ENCODE data around the gene ABHD5. TPM values are rescaled to one million over a fixed set of nuclear protein-coding genes. Genes with fewer than 3 reads are reported as not detected.

ABHD5 gene
- total and polyA plus RNA-seq, 2 of the 8 experiments (the other 6 are each of a cell fraction or from before 2014, with no cell fraction given) = 10.5 to 16.4 TPM

- no peak for TF ChIP-seq HDAC2 (IDR thresholded peaks at IDR 0.05; ENCODE audit: borderline replicate concordance in 1 of 2, low read depth in 2 of 2, low read length in 2 of 2)
- TF ChIP-seq SIX5 (IDR thresholded peaks at IDR 0.05; ENCODE audit: low read depth, low read length) = no peak
- TF ChIP-seq KDM4A (IDR thresholded peaks at IDR 0.05; ENCODE audit: low read depth, low read length, severe bottlenecking) = no peak
These were observed 68.0 kb downstream of the ABHD5 start (continued) for GRCh38 chr3:43758592-43759225.
